GM18951 (cell line): ENCODE measurements around the gene TMC2.

ENCODE experiments used
- POLR2A ChIP-seq: IDR thresholded peaks from 4 replicates; pipeline ENCODE4 v1.6.1; 2011; ENCODE audit warnings: mild to moderate bottlenecking; ENCODE audit not compliant: insufficient read length, insufficient read depth; ENCODE audit errors: extremely low read depth
- in situ Hi-C: fragments of 300-500 bp; cut with MboI; formaldehyde crosslinking; loops from one replicate; pipeline ENCODE4 v1.12.0; 2022; ENCODE audit warnings: low sequenced_read_pairs, mixed read lengths, inconsistent platforms; ENCODE audit not compliant: unreplicated experiment

TMC2 gene

DNA sequence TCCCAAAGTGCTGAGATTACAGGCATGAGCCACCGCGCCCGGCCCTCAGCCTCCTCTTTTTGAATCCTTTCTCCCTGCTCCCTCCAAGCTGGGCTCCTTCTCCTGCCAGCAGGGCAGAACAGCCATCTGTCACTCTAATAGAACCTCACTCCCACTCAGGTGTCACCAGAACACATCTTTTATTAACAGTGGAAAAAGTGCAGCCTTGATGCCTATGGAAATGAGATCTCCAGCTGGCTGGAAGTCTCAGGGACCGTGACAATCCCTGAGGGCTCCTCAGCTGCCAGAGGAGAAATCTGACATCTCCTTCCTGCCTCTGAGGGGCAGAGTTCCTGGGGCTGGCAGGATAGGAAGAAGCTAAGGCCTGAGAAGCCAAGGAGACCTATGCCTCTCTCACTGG lies 28.0 kb downstream of the TMC2 start:
- TF ChIP-seq POLR2A, result no peak
- in situ Hi-C loops, result no loop called here

DNA sequence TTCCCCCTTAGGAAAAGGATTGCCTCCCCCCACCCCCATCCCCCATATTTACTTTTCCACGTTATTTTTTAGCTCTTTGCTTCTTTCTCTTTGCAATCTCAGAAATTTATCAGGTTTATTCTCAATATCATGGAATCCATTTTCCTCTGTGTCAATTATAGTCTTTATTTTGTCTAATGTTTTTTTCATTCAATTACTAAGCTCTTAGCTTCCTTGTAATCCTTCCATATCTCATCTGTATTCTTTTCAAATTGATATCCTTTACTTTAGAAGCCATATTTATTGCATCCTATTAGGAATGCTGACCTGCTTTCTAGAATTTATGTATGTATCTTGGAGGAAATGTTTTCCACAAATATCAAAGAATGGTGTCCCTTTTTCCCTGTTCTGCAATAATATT lies 39.3 kb downstream of the TMC2 start:
- no peak for TF ChIP-seq POLR2A
- in situ Hi-C loops, result no loop called here

DNA sequence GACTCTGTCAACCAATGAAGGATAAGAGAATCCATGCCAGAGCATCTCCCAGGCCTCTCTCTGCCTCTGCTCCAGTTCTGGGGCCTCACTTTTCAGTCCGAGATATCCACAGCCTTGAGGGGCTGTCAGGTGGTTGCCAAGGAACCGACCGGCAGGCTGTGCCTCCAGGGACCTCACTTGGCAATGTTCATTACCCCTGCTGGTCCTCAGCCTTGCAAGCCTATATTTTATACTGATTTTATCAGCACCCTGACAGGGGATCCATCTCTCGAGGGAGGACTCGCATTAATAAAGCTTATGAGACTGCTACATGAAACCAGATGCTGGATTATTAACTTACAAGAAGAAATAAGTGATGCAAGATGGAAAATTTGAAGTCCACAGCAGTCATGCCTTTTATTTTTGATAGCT lies 39.9 kb downstream of the TMC2 start:
- TF ChIP-seq POLR2A, result no peak
- in situ Hi-C loops, result no loop called here

DNA sequence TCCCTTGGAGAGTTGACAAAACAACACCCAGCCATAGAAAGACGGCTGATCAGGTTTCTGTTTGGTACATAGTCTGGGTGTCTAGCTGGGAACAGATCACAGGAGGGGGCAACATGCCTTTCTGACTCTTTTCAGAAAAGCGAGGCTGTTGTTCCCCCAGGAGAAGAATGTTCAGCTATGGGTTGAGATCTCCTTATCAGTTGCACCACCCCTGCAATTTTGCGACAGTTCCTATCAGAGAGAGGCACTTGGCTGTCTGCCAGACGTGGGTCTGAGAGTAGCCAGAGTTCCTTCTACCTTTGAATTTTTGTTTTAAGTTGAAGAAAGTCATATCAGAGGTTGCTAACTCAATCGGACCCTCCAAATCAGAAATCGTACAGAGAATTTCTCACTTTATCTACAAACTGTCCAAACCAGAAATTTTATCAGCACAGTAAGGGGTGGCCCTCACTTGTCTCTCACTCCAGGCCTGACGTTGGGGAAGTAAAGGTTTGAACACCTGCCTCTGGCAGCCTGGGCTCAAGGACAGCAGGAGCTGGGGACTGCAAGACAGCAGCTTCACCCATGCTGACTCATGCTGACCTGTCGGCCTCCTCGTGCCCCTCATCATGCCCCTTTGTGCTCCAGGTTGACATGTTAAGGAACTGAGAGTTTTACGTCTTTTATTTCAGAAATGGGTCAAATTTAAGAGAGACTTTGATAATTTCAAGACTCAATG lies 42.3 kb downstream of the TMC2 start:
- in situ Hi-C loops, result no loop called here
- no peak for TF ChIP-seq POLR2A

DNA sequence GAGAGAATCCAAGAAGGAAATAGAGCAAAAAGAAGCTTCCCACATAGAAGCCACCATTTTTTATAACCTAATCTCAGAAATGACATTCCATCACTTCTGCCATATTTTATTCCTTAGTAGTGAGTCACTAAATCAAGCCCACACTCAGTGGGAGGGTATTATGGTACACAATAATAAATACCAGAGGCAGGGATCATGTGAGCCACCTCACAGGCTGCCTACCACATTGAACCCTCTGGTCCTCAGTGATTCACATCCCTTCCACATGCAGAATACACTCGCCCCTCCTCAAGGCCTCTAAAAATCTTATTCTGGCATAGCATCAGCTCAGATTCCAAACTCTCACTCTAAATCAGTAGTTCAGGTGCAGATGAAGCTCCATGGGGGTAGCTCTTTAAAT lies 49.4 kb downstream of the TMC2 start:
- in situ Hi-C loops, result no loop called here

DNA sequence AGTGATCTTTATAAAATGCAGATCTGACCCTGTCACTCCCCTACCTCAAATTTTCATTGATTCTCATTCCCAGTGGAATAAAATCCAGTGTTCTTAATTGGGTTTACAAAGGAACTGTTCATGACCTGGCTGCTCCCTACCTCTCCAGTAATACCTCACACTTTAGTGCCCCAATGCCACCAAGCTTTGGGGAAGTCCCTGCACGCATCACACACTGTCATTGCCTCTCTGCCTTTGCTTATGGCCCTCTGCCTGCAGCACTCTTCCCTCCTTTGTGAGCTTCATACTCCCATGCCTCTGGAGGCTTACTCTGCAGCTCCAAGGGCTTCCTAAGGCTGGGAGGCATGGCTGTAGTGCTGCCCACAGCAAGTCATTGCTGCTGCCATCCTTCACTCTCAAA lies 57.4 kb downstream of the TMC2 start:
- in situ Hi-C loops, result no loop called here
- TF ChIP-seq POLR2A, result no peak

More for the DNA sequence above, 49.4 kb downstream of the TMC2 start:
- TF ChIP-seq POLR2A, result no peak

DNA sequence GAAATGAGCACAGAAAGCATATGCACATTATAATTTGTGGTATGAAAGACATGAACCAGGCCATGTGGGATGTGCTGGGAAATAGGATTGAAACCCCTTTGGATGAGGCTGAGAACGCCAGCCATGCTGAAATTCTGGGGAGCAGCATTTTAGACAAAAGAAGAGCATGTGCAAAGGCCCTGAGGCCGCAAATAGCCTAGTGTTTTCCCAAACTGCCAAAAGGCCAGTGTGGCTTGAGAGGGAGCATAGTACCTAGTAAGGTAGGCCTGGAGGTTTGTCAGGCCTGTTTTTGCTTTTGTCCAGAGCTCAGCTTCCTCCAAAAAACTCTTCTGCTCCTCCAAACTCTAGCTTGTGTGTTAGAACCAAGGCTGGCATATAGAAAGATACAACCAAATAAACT lies 58.7 kb downstream of the TMC2 start:
- no peak for TF ChIP-seq POLR2A
- in situ Hi-C loops, result no loop called here

DNA sequence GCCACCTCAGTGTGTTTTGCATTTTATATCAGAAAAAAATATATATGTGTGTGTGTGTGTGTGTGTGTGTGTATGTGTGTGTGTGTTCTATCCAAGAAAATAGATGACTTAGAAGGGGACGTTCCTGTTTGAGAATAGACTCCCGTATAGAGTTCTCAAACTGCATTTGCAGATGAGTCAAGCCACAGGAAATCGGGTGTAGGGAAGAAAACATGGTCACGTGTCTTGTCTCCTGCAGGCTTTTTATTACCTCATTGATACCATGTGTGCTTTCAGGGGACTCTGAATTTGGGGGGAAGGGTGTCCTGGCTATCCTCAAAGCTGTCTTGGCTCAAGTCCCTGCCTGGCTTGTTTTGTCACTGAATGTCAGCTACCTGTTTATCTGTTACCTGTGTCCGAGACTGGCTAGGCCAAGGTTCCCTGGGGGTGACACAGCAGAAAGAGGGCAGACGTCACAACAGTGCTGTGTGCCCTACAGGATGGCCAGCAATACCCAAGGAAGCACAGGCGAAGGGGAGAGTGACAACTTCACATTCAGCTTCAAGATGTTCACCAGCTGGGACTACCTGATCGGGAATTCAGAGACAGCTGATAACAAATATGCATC lies 60.4 kb downstream of the TMC2 start:
- in situ Hi-C loops, result no loop called here
- no peak for TF ChIP-seq POLR2A

DNA sequence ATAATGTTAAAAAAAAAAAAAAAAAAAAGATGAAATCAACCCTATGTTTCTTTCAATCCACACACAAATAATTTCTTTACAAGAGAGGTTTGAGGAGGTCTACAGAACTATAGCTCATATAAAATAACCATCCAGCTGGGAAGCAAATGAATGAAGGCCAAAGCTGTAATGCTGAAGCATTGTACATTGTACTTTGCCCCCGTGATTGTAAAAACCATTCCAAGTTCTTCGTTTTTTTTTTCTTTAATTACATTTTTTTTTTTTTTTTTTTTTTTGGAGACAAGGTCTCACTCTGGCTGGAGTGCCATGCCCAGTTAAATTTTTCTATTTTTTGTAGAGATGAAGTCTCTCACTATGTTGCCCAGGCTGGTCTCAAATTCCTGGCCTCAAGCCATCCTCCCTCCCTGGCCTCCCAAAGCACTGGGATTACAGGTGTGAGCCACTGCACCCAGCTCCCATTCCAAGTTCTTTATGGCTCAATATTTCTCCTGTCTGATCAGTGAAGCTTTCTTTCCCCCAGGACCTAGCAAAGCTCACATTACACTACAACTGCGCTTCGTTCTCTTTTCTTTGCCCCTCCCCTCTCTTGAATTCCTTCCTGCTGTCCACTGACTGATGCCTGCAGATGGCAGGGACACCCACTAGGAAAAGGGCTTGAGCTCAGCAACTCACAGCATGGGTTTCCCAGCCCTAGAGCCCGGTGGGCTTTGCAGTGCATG lies 63.1 kb downstream of the TMC2 start:
- TF ChIP-seq POLR2A, result no peak
- in situ Hi-C loops, result no loop called here

DNA sequence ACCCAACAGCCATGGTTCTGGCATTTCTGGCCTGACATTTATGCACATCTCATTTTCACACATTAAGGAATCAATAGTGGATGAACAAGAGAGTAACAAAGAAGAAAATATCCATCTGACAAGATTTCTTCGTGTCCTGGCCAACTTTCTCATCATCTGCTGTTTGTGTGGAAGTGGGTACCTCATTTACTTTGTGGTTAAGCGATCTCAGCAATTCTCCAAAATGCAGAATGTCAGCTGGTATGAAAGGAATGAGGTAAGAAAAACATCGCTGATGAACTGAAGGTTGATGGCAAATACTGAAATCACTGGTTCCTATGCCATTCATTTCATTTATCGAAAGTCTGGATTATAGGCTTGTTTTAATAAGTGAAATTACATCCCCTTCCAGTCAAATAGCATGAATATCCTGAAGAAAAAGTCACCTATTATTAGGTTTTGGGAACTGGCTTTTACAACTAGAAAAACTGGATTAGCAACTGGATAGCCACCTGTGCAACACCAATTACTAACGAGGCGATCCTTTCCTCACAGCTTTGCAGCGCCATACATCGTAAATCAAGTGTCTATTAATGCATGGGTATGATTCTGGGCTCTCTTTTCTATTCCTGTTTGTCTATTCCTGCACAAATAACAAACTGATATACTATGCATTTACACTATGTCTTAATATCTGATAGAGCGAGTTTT lies 65.8 kb downstream of the TMC2 start:
- no peak for TF ChIP-seq POLR2A
- in situ Hi-C loops, result no loop called here

DNA sequence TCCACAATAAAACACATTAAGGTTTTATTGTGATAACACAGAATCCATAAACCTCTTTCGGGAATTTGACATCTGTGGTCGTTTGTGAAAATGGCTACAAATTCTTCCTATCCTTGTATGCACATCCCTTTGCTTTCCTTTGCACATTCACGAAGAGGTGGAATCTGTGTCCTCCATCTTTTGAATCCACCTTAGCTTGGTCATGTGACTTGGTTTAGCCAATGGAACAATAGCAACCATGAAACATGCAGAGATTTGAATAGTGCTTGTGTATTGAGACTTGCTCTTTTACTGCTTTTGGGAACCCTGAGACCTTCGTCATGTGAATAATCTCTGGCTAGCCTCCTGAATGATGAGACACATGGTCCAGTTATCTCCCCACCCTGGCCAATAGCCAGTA lies 66.4 kb downstream of the TMC2 start:
- TF ChIP-seq POLR2A, result no peak
- in situ Hi-C loops, result no loop called here

DNA sequence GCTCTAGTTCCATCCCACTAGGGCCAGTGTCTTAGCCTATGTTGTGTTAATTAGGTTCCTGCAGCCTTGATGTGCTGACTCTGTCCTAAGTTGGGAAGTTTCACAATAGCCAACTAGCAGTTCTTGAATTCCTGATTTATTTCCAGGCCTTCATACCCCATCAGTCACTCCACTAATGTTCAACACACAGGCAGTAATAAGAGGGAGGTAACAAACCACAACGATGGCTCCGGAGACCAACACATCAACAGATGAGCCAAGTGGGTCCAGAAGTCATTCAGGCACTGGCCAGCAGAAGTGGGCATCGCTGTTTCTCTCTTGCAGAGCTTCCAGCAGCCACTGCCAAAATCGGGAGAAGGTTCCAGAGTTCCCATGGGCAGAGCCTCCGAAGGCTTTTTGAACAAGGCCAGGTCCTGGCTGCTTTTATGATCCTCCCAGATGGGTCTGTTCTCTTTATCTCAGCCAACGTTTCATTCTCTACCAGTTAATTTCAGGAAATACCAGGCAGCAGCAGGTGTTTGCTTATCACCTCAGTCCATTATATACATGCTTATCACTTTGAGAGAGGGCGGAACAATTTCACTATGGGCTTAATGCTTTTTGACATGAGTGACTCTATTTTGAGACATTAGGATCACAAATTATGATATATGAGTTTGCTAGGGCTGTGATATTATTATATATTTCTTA lies 67.6 kb downstream of the TMC2 start:
- TF ChIP-seq POLR2A, result no peak
- in situ Hi-C loops, result no loop called here

DNA sequence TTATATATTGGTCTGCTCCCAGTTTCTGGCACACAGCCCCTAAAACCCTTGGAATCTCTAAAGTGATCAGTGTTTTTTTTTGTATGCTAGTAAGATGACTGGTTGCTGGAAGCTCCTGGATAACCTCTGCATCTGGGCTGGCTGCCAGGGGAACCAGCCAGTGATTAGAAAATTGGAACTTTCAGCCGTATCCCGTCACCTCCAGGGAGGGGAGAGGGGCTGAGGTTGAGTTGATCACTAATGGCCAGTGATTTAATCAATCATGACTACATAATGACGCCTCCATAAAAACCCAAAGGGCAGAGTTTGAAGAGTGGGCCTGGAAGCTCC lies 68.1 kb downstream of the TMC2 start:
- in situ Hi-C loops, result no loop called here
- TF ChIP-seq POLR2A, result no peak
